Measurements from ENCODE around the gene SULT1A1. TPM values are rescaled to one million over a fixed set of nuclear protein-coding genes. Genes with fewer than 3 reads are reported as not detected.

SULT1A1 gene
- total RNA-seq, 2 experiments from 2014 or later = 41.0 to 61.2 TPM

DNA sequence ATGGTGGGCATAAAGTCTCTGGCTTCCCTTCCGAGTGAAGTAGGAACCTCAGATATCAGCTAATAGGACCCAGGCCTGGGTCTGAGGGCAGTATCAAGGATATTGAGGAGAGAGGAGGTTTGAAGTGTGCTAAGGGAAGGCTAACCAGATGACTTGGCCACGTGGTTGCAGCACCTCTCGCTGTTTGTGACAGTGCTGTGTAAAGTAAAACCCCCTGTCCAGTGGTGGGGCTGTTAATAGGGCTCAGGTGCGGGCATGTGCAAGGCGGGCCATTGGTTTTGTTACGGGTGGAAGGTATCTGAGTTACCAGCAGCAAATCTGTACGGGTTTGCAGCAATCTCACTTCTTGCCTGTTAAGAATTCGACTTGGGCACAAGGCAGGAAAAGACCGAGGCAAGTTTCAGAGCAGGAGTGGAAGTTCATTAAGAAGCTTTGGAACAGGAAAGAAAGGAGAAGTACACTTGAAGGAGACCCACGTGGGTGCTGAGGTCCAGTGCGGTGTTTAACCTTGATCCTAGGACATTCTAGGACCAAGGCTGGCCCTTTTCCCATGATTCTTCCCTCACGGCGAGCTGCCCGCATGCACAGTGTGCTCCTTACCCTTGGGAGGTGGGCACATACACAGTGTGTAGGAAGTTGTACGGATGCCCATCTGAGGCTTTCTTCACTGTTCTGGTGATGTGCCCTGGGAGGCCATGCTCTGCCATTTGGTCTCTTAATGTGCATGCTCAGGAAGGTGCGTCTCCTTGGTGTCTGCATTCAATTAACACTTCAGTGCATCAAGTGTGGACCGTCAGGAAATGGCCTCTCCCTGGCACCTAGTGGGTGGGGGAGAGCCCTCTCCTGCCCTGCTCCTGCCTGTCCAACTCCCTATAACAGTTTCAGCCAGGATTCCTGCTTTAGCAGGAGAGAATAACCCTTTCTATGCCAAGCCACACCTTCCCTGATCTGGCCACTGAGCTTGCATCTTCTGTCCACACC lies 35.8 kb downstream of the SULT1A1 start:
- Histone ChIP-seq H3K27ac (ENCODE audit: low read depth, low read length, poor library complexity, severe bottlenecking) (no peak overlapping the region), H3K36me3 (ENCODE audit: insufficient read depth, low read length) (peaks cover 6% of the 10 kb centered on the region; the same call in 1 of the 2 replicates), H3K4me3 (ENCODE audit: low read depth, low read length, poor library complexity, severe bottlenecking) (no peak overlapping the region), H3K9me3 (ENCODE audit: low read length) (no peaks in the 10 kb centered on the region), H3K9me2 (ENCODE audit: insufficient read depth, low read length) (no peaks in the 10 kb centered on the region), H4K20me1 (ENCODE audit: insufficient read depth, low read length) (no peaks in the 10 kb centered on the region), H3K4me2 (ENCODE audit: low read length) (no peak overlapping the region), H3K79me2 (ENCODE audit: insufficient read depth, low read depth, low read length) (no peaks in the 10 kb centered on the region), H2AFZ (ENCODE audit: low read length) (no peak overlapping the region), H3K4me1 (ENCODE audit: insufficient read depth, low read length, poor library complexity, severe bottlenecking) (no peaks in the 10 kb centered on the region)
- POLR2A ChIA-PET = no interaction called here
- intact Hi-C loops (cut with micrococcal nuclease; ENCODE audit: unreplicated experiment) = no loop called here
- CTCF ChIA-PET (ENCODE audit: unreplicated experiment) = no interaction called here
- TF ChIP-seq EZH2phosphoT487 (IDR thresholded peaks at IDR 0.05; ENCODE audit: borderline replicate concordance, low read depth, low read length) (no peak), CTCF (conservative IDR thresholded peaks at IDR 0.05; ENCODE audit: low read length) (no peak)
- no TSS peak for BruUV-seq (replicated peaks)
- no peak for DNase-seq (ENCODE audit: low spot score)

DNA sequence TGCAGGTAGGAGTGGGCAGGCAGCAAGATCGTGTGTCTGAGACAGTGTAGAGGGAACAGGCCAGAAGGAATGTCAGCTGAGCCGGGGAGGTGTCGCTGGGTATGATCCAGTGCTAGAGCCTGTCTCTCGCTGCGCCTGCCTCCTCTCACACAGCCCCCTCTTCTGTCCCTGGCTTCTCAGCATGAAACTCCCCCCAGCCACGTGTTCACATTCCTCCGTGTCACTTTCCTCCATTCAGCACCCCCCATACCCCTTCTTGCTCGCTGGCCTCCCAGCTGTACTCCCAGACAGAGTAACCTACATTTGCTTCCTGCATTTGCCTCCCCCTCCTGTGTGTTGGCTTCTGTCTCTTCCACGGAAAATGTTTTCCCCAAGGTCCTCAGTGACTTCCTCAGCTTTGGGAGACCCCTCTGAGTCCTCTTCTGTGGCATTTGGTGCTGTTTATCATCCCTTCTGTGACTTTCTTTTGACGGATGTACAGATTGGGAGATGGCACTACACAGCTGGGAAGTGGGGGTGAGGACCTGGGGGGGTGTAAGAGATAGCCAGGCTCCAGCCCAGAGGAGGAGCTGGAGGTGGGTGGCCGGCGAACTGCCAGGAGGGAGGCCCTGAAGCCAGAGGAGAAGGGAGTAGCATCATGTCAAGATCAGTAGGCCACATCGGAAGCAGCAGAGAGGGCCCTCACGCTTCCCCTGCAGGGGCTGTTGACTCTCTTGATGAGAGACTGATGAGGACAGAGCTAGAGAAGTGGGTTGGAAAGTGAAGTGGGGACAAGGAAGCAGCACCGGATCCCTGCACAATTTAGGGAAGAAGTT lies 36.9 kb downstream of the SULT1A1 start:
- H3K9me2 ChIP-seq (ENCODE audit: insufficient read depth, low read length) = no peaks in the 10 kb centered on the region
- peaks cover 6% of the 10 kb centered on the region; the same call in 1 of the 2 replicates for H3K36me3 ChIP-seq (ENCODE audit: insufficient read depth, low read length)
- H3K4me3 ChIP-seq (ENCODE audit: low read depth, low read length, poor library complexity, severe bottlenecking) = no peak overlapping the region
- DNase-seq (ENCODE audit: low spot score) = no peak
- ChIA-PET POLR2A (no interaction called here), CTCF (ENCODE audit: unreplicated experiment) (no interaction called here)
- no TSS peak for BruUV-seq (replicated peaks)
- no peak overlapping the region for H2AFZ ChIP-seq (ENCODE audit: low read length)
- no peaks in the 10 kb centered on the region for H3K79me2 ChIP-seq (ENCODE audit: insufficient read depth, low read depth, low read length)
- H4K20me1 ChIP-seq (ENCODE audit: insufficient read depth, low read length) = no peaks in the 10 kb centered on the region
- no peaks in the 10 kb centered on the region for H3K9me3 ChIP-seq (ENCODE audit: low read length)
- H3K27ac ChIP-seq (ENCODE audit: low read depth, low read length, poor library complexity, severe bottlenecking) = no peak overlapping the region
- no peak overlapping the region for H3K4me2 ChIP-seq (ENCODE audit: low read length)
- intact Hi-C loops (cut with micrococcal nuclease; ENCODE audit: unreplicated experiment) = no loop called here
- no peaks in the 10 kb centered on the region for H3K4me1 ChIP-seq (ENCODE audit: insufficient read depth, low read length, poor library complexity, severe bottlenecking)
- no peak for TF ChIP-seq EZH2phosphoT487 (IDR thresholded peaks at IDR 0.05; ENCODE audit: borderline replicate concordance, low read depth, low read length)
- TF ChIP-seq CTCF (conservative IDR thresholded peaks at IDR 0.05; ENCODE audit: low read length) = no peak
